ENCODE data around the gene ZNF695. TPM values are rescaled to one million over a fixed set of nuclear protein-coding genes. Genes with fewer than 3 reads are reported as not detected.
"Not testable (repeated sequence)": the region's sequence is repeated elsewhere in the genome, so short reads cannot be mapped to it uniquely, and the experiment has no call there.

Gene ZNF695
- total RNA-seq, 1 experiment from 2014 or later = 14.7 TPM

- H3K9ac ChIP-seq (ENCODE audit: low read length) = no peak overlapping the region
- no peaks in the 10 kb centered on the region for H4K20me1 ChIP-seq (ENCODE audit: low read length)
- no peak overlapping the region for H3K27ac ChIP-seq (ENCODE audit: low read length)
- H3K79me2 ChIP-seq (ENCODE audit: low read length) = no peaks in the 10 kb centered on the region
- no TSS peak for BruUV-seq (replicated peaks)
- no peak overlapping the region for H3K4me3 ChIP-seq (ENCODE audit: low read length)
- intact Hi-C loops (cut with micrococcal nuclease) = no loop called here
- H3K27me3 ChIP-seq (ENCODE audit: low read length) = no peaks in the 10 kb centered on the region
- CTCF ChIA-PET = no interaction called here
- H3K36me3 ChIP-seq (ENCODE audit: low read depth, low read length) = no peaks in the 10 kb centered on the region
- no peak overlapping the region for H3K4me2 ChIP-seq (ENCODE audit: low read length)
- H2AFZ ChIP-seq (ENCODE audit: low read length) = no peak overlapping the region
- POLR2A ChIA-PET (ENCODE audit: unreplicated experiment) = no interaction called here
- ATAC-seq (no peak), DNase-seq (no peak)
- no peaks in the 10 kb centered on the region for H3K9me2 ChIP-seq (replicated peaks; ENCODE audit: low read length)
- peaks cover 2% of the 10 kb centered on the region for H3K4me1 ChIP-seq (ENCODE audit: insufficient read depth, low read length)
- TF ChIP-seq EZH2phosphoT487 (IDR thresholded peaks at IDR 0.05; ENCODE audit: borderline replicate concordance, low read length) (no peak), EZH2 (IDR thresholded peaks at IDR 0.05; ENCODE audit: low read length, unreplicated experiment) (no peak)
- TF ChIP-seq, protein P1, sequence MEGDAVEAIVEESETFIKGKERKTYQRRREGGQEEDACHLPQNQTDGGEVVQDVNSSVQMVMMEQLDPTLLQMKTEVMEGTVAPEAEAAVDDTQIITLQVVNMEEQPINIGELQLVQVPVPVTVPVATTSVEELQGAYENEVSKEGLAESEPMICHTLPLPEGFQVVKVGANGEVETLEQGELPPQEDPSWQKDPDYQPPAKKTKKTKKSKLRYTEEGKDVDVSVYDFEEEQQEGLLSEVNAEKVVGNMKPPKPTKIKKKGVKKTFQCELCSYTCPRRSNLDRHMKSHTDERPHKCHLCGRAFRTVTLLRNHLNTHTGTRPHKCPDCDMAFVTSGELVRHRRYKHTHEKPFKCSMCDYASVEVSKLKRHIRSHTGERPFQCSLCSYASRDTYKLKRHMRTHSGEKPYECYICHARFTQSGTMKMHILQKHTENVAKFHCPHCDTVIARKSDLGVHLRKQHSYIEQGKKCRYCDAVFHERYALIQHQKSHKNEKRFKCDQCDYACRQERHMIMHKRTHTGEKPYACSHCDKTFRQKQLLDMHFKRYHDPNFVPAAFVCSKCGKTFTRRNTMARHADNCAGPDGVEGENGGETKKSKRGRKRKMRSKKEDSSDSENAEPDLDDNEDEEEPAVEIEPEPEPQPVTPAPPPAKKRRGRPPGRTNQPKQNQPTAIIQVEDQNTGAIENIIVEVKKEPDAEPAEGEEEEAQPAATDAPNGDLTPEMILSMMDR (conservative IDR thresholded peaks at IDR 0.05; ENCODE audit: low read depth, low read length) = no peak
- H3F3A ChIP-seq (ENCODE audit: low read length, unreplicated experiment) = no peaks in the 10 kb centered on the region
- H3K9me3 ChIP-seq (ENCODE audit: low read length) = peaks cover 7% of the 10 kb centered on the region; the same call in 1 of the 2 replicates
Measured at GRCh38 chr1:247013391-247013790, 5.5 kb upstream of the ZNF695 start.

DNA sequence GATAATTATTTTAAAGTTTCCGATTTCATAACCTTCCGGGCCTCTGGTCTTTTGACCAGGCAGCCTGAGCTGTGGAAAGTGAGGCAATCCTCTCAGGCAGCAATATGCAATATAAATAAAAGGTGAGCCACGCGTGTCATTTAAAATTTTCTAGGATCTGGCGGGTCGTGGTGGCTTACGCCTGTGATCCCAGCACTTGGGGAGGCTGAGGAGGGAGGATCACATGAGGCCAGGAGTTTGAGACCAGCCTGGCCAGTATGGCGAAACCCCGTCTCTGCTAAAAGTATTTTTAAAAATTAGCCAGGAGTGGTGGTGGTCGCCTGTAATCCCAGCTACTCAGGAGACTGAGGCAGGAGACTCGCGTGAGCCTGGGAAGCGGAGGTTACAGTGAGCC, 546 bp upstream of the ZNF695 start:
- Histone ChIP-seq H3K9me2 (replicated peaks; ENCODE audit: low read length) (no peaks in the 10 kb centered on the region), H4K20me1 (ENCODE audit: low read length) (no peaks in the 10 kb centered on the region), H3K4me3 (ENCODE audit: low read length) (peak overlapping the region; percentile 96), H3K79me2 (ENCODE audit: low read length) (peaks cover 44% of the 10 kb centered on the region), H3F3A (ENCODE audit: low read length, unreplicated experiment) (no peaks in the 10 kb centered on the region), H3K4me1 (ENCODE audit: insufficient read depth, low read length) (peaks cover 5% of the 10 kb centered on the region), H3K9ac (ENCODE audit: low read length) (no peak overlapping the region), H3K27me3 (ENCODE audit: low read length) (no peaks in the 10 kb centered on the region), H2AFZ (ENCODE audit: low read length) (peak overlapping the region; percentile 86), H3K4me2 (ENCODE audit: low read length) (peak overlapping the region; percentile 84), H3K36me3 (ENCODE audit: low read depth, low read length) (peaks cover 27% of the 10 kb centered on the region), H3K27ac (ENCODE audit: low read length) (no peak overlapping the region), H3K9me3 (ENCODE audit: low read length) (peaks cover 21% of the 10 kb centered on the region)
- no peak for ATAC-seq
- intact Hi-C loops (cut with micrococcal nuclease) = loop anchor here (1.0 to 2.0 kb wide), 2 partner anchors 70 to 96 kb away; partner anchors contain the start of genes ZNF669 and ZNF670
- CTCF ChIA-PET = no interaction called here
- TF ChIP-seq EZH2 (IDR thresholded peaks at IDR 0.05; ENCODE audit: low read length, unreplicated experiment) (no peak), EZH2phosphoT487 (IDR thresholded peaks at IDR 0.05; ENCODE audit: borderline replicate concordance, low read length) (no peak)
- TF ChIP-seq, protein P1 (conservative IDR thresholded peaks at IDR 0.05; ENCODE audit: low read depth, low read length) = no peak
- no TSS peak for BruUV-seq (replicated peaks)
- DNase-seq = no peak
- POLR2A ChIA-PET (ENCODE audit: unreplicated experiment) = no interaction called here

DNA sequence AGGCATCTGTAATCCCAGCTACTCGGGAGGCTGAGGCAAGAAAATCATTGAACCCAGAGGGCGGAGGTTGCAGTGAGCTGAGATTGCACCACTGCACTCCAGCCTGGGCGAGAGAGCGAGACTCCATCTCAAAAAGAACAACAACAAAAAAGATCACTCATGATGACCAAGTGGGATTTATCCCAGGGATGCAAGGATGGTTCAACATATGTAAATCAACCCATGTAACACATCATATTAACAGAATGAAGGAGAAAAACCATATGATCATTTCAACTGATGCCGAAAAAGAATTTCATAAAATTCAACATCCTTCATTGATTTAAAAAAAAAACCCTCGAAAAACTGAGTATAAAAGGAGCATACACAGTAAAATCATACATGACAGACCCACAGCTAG, 3.8 kb downstream of the ZNF695 start:
- H4K20me1 ChIP-seq (ENCODE audit: low read length); H3K9ac ChIP-seq (ENCODE audit: low read length); H3K4me2 ChIP-seq (ENCODE audit: low read length); H3K27me3 ChIP-seq (ENCODE audit: low read length); H3K27ac ChIP-seq (ENCODE audit: low read length); intact Hi-C loops (cut with micrococcal nuclease); H3K4me3 ChIP-seq (ENCODE audit: low read length); BruUV-seq (replicated peaks); CTCF ChIA-PET; H2AFZ ChIP-seq (ENCODE audit: low read length); H3F3A ChIP-seq (ENCODE audit: low read length, unreplicated experiment); H3K9me2 ChIP-seq (replicated peaks; ENCODE audit: low read length); POLR2A ChIA-PET (ENCODE audit: unreplicated experiment); DNase-seq; ATAC-seq; H3K4me1 ChIP-seq (ENCODE audit: insufficient read depth, low read length): not testable (repeated sequence)
- H3K36me3 ChIP-seq (ENCODE audit: low read depth, low read length) = peaks cover 66% of the 10 kb centered on the region
- H3K9me3 ChIP-seq (ENCODE audit: low read length) = peaks cover 52% of the 10 kb centered on the region
- H3K79me2 ChIP-seq (ENCODE audit: low read length) = peaks cover 86% of the 10 kb centered on the region

Measured in PC-3 (cell line).